RPMI7951 (cell line): Measurements from ENCODE around the gene TCF4. TPM values are rescaled to one million over a fixed set of nuclear protein-coding genes. Genes with fewer than 3 reads are reported as not detected.

Experiments
- DNase-seq: peaks from one replicate; pipeline ENCODE4 v3.0.0-alpha.2; 2012; ENCODE audit warnings: low read depth
- total RNA-seq: library from RNA; depleted of rRNA; stranded (reverse); fragments of >200 nt; shearing (Covaris generic); gene quantifications from 2 replicates; pipeline ENCODE4 v1.2.3, GENCODE V29; 2014

TCF4 gene
- total RNA-seq, 1 experiment from 2014 or later = 89.8 TPM

GRCh38 chr18:55506074-55506473 is 81.9 kb downstream of the TCF4 start:
- no peak for DNase-seq

DNA sequence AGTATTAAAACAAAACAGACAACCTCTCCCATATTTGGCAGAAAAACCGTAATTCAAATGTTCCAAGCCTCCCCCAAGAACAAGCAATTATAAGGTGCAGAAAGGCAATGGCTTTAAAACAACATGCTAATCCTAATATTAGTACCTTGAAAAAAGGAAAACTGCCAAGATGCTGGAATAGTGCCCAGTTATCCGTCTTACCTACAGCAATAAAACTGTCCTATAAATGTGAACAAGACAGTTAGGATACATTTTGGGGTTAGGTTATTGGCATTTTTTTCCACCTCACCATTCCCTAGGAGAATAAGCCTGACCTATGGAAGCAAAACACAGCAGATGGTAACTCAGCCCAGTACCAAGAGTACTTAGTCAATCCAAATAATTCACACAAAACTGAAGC is 83.2 kb downstream of the TCF4 start:
- DNase-seq = no peak

DNA sequence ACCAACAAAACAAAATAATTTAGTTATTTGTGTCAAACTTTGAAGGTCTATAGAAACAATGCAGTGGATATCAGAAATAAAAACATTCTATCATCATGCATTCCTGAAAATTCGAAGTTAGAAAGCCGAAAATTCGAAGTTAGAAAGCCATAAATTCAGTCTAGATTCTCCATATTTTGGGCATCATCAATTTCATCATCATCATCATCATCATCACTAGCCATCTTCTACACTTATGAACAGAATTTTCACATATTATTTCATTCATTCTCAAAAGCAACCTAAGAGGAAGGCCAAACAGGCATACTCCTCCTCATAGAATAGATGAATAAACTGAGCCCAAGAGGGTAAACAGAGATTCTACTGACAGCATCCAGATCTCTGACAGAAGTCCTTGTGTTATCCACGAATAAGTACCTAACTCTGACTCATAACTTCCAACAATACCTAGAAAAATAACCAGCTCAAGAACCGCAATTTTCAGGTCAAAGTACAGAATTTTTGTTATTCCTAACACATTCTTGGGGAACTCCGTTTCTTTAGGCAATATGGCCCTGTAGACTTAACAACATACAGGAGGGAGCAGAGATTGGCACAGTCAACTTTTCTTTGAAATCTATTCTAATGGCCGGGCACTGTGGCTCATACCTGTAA is 84.7 kb downstream of the TCF4 start:
- peak; percentile 20 for DNase-seq

DNA sequence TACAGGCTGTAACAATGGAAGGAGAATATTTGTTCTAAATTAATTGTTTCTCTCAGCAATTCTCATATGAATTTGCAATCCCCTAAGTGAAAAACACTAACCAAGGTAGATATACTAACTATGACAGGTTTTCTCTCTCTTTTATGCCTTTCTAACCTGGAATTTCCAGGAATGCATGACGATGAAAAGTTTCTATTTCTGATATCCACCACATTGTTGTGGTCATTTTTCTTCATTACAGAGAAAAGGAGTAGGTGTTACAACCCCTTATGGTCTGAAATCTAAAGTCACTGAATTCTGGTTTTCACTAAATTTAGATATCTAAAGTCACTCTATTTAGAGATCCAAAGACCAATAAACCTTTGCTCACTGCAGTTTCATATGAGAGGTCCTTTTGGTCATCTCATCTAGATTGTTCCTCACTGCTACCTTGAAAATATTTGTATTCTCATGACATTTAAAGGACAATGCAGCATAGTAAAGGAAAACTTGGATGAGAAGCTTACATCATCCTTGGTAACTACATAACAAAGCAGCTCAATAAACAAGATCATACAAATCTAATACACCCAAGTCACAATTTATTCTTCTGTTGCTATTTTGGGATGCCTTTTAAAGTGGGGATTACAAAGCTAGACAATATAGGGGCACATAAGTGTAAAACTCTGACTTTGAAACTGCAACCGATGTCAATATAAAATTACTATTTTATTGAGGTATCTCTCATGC is 85.8 kb downstream of the TCF4 start:
- DNase-seq = peak; percentile 54

GRCh38 chr18:55501579-55501978 is 86.4 kb downstream of the TCF4 start:
- DNase-seq = peak; percentile 39

DNA sequence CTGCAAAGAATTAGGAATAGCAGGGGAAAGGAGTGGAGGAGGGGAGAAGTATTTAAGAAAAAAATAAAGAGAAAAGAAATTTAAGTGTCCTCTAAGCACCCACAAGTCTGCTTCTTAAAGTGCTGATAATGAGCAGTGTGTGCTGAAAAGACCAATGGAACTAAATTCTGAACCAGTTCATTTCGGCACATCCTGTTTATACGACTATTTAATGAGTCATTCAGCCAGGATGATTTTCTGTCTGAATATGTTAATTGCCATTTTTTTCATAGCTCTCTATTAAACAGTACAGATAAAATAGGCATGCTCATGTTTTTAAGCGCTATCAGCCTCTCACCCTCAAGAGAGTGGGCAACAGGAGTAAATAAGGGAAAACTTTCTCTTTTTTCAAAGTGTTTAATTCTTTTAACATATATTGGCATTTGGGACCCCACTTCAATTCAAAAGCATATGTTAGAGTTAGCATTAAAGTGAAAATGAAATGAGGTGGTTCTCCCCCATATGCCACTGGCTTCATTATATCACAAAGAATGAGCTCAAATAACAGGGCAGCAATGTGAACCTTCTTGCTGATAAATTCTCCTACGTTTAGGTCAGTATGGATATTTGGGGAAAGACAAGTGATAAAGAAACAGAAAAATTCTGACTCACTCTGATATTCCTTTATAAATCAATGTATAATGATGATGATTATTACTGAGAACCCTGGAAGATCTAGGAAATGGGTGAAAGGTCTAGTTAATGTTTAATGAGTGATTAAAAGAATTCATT is 87.5 kb downstream of the TCF4 start:
- DNase-seq = peak; percentile 79

DNA sequence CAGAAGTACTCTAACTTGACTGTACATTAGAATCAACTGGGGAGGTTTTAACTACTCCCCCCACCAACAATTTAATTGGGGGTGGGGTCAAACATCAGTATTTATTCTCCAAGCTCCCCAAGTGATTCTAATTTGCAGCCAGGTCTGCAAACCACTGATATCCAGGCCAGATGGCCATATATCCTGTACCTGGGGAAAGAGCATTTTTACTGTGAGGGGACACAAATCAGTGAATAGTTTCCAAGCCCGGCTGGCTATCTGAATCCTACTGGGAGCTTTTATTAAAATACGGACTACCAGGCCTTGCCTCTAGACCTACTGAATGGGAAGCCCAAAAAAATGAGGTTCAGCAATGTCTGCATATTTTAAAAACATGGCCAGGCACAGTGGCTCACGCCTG is 88.5 kb downstream of the TCF4 start:
- no peak for DNase-seq

GRCh38 chr18:55497825-55498403 is 90.1 kb downstream of the TCF4 start:
- peak; percentile 43 for DNase-seq

DNA sequence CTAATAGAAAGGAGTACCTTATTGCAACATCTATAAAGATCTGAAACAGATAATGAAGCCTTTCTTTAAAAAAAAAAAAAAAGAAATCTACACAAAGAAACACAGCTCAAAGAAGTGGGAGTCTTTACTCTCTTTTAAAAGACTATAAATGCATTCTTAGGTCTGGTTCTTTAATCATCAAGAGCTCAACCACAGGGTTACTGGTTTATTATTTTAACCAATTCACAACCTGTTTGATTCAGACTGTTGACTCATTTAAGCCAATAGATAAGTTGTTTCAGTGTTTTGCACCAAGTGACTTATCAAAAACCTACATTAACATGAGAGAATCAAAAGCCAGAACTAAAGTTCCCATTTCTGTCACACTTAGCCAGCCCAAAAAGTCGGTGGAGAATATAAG is 93.1 kb downstream of the TCF4 start:
- DNase-seq = peak; percentile 49

DNA sequence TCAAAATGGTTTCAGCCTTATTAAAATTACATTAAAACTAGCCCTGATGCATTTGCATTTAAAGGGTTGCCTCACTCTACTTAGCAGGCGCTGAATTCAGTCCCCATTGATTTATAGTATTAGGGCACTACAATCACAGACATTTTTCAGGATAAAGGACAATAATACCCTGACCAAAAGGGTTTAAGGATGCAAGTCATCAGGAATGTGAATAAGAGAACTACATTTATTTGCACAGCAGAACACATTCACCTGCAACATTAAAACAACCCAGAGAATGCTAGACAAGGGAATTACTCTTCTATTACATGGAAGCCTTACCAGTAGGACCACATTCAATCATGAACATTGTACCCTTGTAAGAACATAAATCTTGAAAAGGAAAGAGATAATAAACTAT is 93.6 kb downstream of the TCF4 start:
- DNase-seq = no peak

DNA sequence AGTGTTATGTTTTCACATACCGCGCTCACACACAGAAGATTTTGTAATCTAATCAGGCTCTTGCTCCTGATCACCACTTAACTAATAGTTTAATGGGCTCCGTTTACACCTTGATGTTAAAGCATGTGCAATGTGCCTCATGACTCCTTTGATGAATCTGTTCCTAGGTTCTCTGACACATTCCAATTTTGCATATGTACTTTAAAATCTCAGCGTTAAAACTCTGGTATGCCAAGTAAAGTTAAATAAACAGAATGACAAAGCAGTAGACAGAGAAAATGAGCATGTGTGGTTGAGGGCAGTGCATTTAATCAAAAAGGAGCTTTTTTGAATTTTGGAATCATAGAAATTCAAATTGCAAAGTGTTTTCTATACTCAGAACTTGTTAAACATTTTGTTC is 96.4 kb downstream of the TCF4 start:
- DNase-seq = no peak

DNA sequence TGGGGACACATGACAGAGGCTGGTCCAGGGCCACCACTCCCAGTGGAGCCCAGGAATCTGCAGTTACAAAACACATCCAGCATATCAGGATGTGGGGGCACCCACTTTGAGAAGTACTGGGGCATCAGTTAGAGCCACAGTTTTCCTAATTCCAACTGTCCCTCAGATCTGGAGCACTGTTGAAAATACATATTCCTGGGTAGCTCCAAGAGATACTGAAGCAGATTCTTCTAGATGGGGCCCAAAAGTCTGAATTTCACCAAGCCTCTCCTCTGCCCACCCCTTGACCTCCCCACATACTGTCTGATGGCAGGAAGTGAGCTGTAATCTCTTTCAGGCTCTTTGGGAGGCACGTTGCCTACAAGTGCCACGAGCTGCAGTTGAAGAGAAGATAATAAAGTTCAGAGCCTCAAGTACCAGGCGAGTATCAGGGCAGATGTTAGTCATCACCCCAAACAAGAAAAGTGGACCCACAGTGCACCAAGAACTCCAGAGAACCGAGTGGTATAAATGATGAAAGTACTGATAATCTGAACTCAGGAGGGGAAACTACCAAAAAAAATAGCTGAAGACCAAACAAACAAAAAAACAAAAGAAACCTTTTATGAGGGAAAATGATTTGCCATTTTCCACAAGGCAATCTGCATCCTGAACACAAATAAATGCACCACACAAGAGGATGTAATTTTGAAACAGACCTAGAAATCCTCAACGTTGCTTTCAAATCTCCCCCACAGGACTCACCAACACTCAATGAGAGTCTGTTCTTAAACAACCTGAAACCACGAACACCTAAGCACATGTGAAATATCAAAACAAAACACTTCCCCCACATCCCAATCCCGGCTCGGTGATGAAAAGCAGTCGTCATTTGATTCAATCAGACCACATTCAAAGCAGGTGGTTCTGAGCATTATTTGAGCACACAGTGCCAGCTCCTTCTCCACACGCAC is 98.7 kb downstream of the TCF4 start:
- DNase-seq = peak; percentile 53

GRCh38 chr18:55488473-55488872 is 99.5 kb downstream of the TCF4 start:
- no peak for DNase-seq

GRCh38 chr18:55487997-55488396 is 100.0 kb downstream of the TCF4 start:
- DNase-seq = no peak

GRCh38 chr18:55486936-55487335 is 101.1 kb downstream of the TCF4 start:
- no peak for DNase-seq

- peak; percentile 39 for DNase-seq
Observed at GRCh38 chr18:55485666-55486065, 102.3 kb downstream of the TCF4 start.

- DNase-seq = no peak
Observed at GRCh38 chr18:55484773-55485172, 103.2 kb downstream of the TCF4 start.

GRCh38 chr18:55483266-55483871 is 104.6 kb downstream of the TCF4 start:
- DNase-seq = no peak

DNA sequence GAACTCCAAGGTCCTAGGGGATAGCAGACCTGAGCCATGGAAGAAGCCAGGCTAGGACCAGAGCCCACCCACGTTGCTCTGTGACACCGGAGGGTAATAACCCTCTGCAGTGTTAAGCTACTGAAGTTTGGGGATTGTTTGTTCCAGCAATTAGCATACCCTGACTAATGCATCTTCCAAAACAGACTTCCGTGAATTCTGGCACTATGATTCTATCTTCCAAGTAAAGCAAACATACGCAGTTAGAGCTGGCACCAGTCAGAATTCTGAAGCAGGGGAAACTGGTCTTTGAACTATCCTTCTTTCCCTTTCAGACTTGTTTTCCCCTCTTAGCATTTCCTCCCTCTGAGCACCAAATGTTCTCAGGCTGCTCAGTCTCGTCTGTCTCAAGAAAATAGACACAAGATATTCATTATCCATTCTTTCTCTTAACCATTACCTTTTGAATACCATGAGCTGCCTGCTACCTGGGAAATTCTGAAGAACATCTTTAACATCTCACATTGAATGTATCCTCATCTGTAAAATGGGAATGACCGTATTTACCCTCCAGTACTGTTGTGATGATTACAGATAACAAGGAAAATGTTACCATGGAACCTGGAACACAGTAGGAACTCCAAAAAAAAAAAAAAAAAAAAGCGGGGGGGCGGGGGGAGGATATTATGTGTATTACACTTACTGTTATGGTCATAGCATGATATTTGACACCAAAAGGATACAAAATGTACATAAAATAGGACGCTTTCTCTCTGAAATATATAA is 108.2 kb downstream of the TCF4 start:
- DNase-seq = no peak
